ENCODE results near the gene HMCN2. TPM values are rescaled to one million over a fixed set of nuclear protein-coding genes. Genes with fewer than 3 reads are reported as not detected.

The HMCN2 gene
- total RNA-seq, 8 experiments from 2014 or later: 0.54 to 2.1 (median 0.79) TPM

DNA sequence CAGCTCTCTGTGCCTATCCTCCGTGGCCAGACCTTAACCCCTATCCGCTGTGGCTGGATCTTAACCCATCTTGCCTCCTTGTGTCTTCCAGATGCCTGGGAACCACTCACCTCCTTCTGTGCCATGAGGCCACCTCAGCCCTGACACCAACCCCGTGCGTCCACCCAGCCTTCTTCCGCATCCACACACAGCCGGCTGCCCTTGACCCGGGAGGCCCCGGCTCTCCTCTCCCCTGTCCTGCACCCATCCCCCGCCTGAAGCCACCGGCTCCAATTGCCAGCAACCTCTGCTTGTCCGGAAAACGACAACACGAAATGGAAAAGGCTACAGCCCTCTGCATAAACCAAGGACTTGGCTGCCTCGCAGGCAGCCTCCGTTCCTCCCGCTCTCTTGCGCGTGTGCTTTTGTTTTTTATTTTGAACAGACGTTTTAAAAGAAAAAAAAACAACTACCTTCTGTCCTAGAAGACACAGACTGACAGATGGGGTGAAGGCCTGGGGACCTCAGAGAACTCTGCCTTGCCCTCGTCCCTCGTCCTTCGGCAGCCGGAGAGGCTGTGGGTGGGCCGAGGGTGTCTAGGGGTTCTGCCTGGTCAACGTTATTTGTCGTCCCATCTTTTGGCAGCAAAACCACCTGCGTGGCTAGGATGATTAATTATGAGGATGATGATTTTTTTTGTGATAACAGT is 32.5 kb upstream of the HMCN2 start:
- 40 to 100% (median 72%) methylated on average over 1 to 21 of the region's 27 CpGs; no CpG with 5 or more reads in 3 of the 10 experiments for WGBS, 10 experiments
- Histone ChIP-seq H3K27ac (no peak overlapping the region), H3K4me1 (replicated peaks in 1 of 2) (peaks cover 6 to 8% of the 10 kb centered on the region in 2 donors), H3K4me3 (no peak overlapping the region)
- in situ Hi-C loops (cut with MboI; ENCODE audit: low pct_unique_long_range_greater_than_20kb in 2 of 9, low sequenced_read_pairs in 9 of 9, unreplicated experiment in 9 of 9): loop anchor here in 6 of 9 experiments (10.0 to 25.0 kb wide), 2 partner anchors 121 to 128 kb away; no protein-coding TSS in a partner anchor
- ATAC-seq (replicated peaks in 6 of 8): peak in 1 of 8 experiments; percentile 20

DNA sequence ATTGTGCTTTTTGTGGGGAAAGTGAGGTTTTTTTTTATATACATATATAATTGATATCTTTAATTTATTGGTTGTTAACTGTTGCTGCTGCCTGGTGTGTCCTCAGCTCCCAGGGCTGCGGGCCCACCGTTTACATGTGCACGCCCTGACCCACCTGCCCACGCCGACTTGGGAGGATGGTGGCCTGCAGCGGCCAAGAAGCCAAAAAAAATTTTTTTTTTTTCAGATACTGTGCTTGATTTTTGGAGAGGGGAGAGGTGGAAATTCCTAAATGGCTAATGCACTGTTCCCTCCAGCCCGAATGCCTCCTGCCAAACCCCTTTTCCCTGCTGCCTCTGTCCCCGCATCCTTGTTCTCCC is 32.0 kb upstream of the HMCN2 start:
- in situ Hi-C loops (cut with MboI; ENCODE audit: low pct_unique_long_range_greater_than_20kb in 2 of 9, low sequenced_read_pairs in 9 of 9, unreplicated experiment in 9 of 9): loop anchor here in 6 of 9 experiments (10.0 to 25.0 kb wide), 2 partner anchors 121 to 129 kb away; no protein-coding TSS in a partner anchor

DNA sequence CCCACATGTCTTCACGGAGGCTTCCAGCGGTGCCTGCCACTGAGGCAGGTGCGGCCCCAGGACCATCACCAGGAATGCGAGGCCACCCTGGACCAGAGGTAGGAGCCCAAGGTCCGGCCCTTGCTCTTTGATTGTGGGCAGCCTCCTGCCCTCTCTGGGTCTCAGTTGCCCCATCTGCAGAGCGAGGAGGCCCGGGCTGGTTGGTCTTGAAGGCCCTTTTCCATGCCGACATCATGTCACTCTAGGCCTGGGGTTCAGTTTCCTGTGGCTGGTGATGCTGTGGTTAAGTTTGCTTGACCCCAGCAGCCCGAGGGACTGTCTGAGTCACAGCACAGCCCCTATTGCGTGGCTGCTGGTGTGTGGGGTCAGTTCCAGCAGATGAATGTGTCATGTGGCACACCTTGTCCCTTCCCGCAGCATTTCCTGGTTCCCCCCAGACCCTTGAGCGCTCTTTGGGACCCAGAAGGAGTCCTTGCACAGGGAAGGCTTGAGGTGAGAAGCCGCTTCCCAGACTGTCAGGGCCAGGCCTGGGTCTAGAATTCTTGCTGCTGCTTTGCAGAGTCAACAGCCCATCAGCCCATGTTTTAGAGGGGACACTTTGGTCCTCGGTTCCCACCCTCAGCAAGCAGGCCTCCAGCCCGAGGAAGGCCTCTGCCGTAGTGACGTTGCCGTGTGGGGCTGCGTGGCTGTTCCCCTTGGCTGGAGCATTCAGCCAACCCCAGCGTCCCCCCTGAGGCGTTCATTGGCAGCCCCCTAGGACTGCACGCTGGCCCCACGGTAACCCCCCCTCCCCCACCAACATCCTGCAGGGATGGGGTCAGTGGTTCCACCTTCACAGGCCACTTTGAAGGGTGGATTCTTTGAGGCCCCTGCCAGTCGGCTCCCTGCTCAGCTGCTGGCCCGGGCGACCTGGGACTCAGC is 31.0 kb upstream of the HMCN2 start:
- peaks cover 8 to 10% of the 10 kb centered on the region in 2 donors for H3K4me1 ChIP-seq (replicated peaks in 1 of 2)
- no peak overlapping the region for H3K4me3 ChIP-seq
- in situ Hi-C loops (cut with MboI; ENCODE audit: low pct_unique_long_range_greater_than_20kb in 2 of 9, low sequenced_read_pairs in 9 of 9, unreplicated experiment in 9 of 9): loop anchor here in 6 of 9 experiments (10.0 to 25.0 kb wide), 2 partner anchors 122 to 130 kb away; no protein-coding TSS in a partner anchor
- 88 to 100% (median 100%) methylated on average over 1 to 5 of the region's 26 CpGs; no CpG with 5 or more reads in 7 of the 10 experiments for WGBS, 10 experiments
- no peak overlapping the region for H3K27ac ChIP-seq
- ATAC-seq (replicated peaks in 6 of 8): peak in 5 of 8 experiments; percentile 9 to 49 (median 35)

More for the DNA sequence above, 32.0 kb upstream of the HMCN2 start:
- ATAC-seq (replicated peaks in 6 of 8): no peak
- Histone ChIP-seq H3K4me1 (replicated peaks in 1 of 2) (peaks cover 6 to 8% of the 10 kb centered on the region in 2 donors), H3K4me3 (no peak overlapping the region), H3K27ac (no peak overlapping the region)
- 60 to 100% (median 96%) methylated on average over 2 to 8 of the region's 8 CpGs; no CpG with 5 or more reads in 5 of the 10 experiments for WGBS, 10 experiments

DNA sequence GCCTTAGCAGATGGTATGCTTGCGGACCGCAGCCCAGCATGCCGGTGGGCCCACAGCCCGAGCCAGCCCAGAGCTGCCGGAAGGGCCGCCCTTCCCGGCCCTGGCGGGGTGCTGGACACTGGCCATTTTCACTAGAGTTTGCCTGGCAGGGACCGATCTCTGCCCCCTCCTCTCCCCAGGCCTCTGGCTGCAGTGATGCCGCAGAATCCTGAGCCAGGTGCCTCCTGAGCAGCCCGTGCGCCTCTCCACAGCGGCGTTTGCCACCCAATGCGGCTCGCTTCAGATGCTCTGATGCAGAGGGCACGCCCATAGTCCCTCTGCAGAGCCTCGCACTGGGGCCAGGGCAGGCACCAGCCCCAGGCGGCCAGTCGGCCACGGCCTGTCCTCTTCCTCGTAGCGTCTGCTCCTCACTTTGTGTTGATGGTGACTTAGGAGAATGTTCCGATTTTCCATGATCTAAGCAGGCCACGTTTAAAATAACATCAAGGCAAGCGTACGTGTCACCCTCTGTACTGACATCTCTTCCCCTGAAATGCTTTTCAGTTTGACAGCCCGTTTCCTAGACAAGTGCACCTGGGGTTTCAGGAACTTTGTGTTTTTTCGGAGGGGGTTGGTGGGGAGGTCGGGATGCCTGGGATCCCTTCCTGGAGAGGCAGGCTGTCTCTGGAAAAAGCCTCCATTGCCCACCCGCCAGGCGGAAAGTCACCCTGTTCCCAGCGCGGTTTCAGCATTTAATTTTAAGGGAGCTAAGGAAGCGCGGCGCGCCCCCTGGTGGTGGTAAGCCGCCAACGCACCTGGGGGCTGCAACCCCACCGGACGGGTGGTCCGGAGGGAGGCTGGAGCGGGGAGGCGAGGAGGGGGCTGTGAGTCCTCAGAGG is 29.8 kb upstream of the HMCN2 start:
- H3K4me1 ChIP-seq (replicated peaks in 1 of 2): peaks cover 19% of the 10 kb centered on the region in 2 donors
- no peak overlapping the region for H3K4me3 ChIP-seq
- 29 to 100% (median 90%) methylated on average over 1 to 17 of the region's 45 CpGs; no CpG with 5 or more reads in 3 of the 10 experiments for WGBS, 10 experiments
- ATAC-seq (replicated peaks in 6 of 8): peak; percentile 7 to 57 (median 36)
- in situ Hi-C loops (cut with MboI; ENCODE audit: low pct_unique_long_range_greater_than_20kb in 2 of 9, low sequenced_read_pairs in 9 of 9, unreplicated experiment in 9 of 9): loop anchor here in 6 of 9 experiments (10.0 to 25.0 kb wide), 2 partner anchors 123 to 131 kb away; no protein-coding TSS in a partner anchor
- H3K27ac ChIP-seq: no peak overlapping the region

DNA sequence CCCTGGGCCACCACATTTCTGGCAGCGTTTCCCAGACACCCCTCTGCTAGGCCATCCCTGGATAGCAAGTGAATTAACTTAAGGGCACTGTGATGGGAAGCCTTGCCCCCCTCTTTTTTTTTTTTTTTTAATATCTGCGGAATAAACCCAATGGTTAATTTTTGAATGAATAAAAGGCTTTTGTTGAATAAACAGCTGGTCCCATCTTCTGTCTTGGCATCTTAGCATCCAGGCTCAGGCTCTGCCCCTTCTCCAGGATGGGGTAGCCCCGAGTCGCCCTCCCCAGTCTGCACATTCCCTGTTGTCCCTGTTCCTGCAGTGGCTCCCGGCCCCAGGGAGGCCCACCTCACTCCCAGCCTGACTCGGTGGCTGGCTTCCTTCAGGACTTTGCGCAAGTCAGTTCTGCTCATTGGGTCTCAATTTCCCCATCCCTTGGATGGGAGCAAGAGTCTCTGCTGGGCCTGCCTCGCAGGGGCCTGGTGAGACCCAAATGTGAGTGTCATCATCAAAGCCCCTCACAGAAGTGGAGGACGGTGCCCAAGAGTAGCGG is 29.0 kb upstream of the HMCN2 start:
- H3K4me3 ChIP-seq: no peak overlapping the region
- H3K4me1 ChIP-seq (replicated peaks in 1 of 2): peaks cover 20 to 21% of the 10 kb centered on the region in 2 donors
- ATAC-seq (replicated peaks in 6 of 8): no peak
- WGBS, 10 experiments: 61 to 100% (median 80%) methylated on average over 1 to 4 of the region's 10 CpGs; no CpG with 5 or more reads in 5 of the 10 experiments
- no peak overlapping the region for H3K27ac ChIP-seq
- in situ Hi-C loops (cut with MboI; ENCODE audit: low pct_unique_long_range_greater_than_20kb in 2 of 9, low sequenced_read_pairs in 9 of 9, unreplicated experiment in 9 of 9): loop anchor here in 6 of 9 experiments (10.0 to 25.0 kb wide), 2 partner anchors 124 to 132 kb away; no protein-coding TSS in a partner anchor

DNA sequence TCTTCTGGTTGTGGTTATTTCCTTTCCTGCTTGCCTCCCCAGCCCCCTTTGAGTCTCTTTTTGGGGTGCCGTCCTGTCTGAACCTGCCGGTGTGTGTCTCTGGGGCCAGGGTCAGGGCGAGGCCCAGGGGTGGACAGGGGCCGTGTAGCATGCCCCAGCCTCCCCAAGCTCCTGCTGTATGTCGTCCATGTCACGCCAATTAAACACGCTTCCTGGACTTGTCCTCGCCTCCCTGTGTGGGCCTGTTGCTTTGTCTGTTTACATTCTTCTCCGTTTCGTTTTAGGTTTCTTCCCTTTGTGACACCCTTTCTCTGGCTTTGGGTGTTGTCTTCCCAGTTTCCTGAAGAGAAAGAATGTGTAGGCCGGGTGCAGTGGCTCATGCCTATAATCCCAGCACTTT is 28.5 kb upstream of the HMCN2 start:
- 40 to 100% (median 83%) methylated on average over 1 to 8 of the region's 11 CpGs; no CpG with 5 or more reads in 2 of the 10 experiments for WGBS, 10 experiments
- Histone ChIP-seq H3K4me1 (replicated peaks in 1 of 2) (peaks cover 20 to 21% of the 10 kb centered on the region in 2 donors), H3K4me3 (no peak overlapping the region), H3K27ac (no peak overlapping the region)
- in situ Hi-C loops (cut with MboI; ENCODE audit: low pct_unique_long_range_greater_than_20kb in 2 of 9, low sequenced_read_pairs in 9 of 9, unreplicated experiment in 9 of 9): loop anchor here in 6 of 9 experiments (10.0 to 25.0 kb wide), 2 partner anchors 125 to 132 kb away; no protein-coding TSS in a partner anchor
- peak in 1 of 8 experiments; percentile 56 for ATAC-seq (replicated peaks in 6 of 8)

DNA sequence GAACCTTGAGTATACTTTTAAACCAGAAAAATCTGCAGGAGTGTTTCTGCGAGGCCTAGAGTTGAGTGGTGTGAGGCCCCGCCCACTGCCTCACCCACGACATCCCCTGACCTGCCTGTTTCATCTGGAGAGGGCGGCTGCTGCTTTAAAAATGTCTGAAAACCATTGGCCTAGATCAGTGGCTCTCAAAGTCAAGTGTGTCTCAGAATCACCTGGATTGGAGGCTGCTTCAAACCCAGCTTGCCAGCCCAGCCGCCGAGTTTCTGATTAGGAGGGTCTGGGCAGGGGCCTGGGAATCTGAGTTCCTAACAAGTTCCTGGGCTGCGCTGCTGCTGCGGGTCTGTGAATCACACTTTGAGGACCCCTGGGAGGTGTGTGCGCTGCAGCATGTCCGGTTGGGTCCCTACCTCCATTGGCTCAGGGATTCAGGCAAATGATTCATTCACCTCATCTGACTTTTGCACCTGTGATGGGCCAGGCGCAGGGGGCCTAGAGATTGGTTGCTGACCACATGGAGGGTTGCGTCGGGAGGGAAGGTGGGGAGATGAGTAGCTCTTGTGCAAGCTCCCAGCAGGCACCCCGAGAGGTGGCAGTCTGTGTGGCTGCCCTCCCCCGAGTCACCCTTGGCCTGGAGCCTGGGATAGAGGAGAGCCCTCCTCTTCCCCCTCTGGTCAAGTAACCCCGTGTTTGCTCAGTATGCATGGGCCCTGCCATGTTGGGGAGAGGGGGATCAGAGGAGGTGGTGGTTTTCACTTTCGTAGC is 27.6 kb upstream of the HMCN2 start:
- 80 to 100% (median 90%) methylated on average over 1 to 10 of the region's 17 CpGs; no CpG with 5 or more reads in 2 of the 10 experiments for WGBS, 10 experiments
- in situ Hi-C loops (cut with MboI; ENCODE audit: low pct_unique_long_range_greater_than_20kb in 2 of 9, low sequenced_read_pairs in 9 of 9, unreplicated experiment in 9 of 9): loop anchor here in 6 of 9 experiments (10.0 to 25.0 kb wide), 2 partner anchors 126 to 133 kb away; no protein-coding TSS in a partner anchor
- ATAC-seq (replicated peaks in 6 of 8): peak in 1 of 8 experiments; percentile 11
- Histone ChIP-seq H3K4me3 (no peak overlapping the region), H3K4me1 (replicated peaks in 1 of 2) (peaks cover 23 to 25% of the 10 kb centered on the region in 2 donors), H3K27ac (no peak overlapping the region)

DNA sequence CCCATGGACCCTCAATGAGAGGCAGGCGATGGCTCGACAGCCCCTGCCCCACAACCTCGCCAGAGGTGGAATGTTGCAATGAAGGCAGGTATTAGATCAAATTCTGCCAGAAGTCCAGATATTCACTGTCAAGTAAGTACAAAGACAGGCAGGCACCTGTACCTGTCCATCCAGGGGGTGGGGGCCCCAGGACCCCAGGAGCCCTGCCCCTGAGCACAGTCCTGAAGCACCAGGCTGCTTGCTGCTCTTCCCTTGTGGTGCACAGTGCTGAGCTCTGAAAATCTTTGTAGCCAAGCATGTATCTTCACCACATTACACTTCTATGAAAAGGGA is 26.2 kb upstream of the HMCN2 start:
- in situ Hi-C loops (cut with MboI; ENCODE audit: low pct_unique_long_range_greater_than_20kb in 2 of 9, low sequenced_read_pairs in 9 of 9, unreplicated experiment in 9 of 9): loop anchor here in 6 of 9 experiments (10.0 to 25.0 kb wide), 2 partner anchors 127 to 135 kb away; no protein-coding TSS in a partner anchor
- Histone ChIP-seq H3K27ac (no peak overlapping the region), H3K4me3 (no peak overlapping the region), H3K4me1 (replicated peaks in 1 of 2) (peaks cover 29 to 31% of the 10 kb centered on the region in 2 donors)
- 100% methylated on average over 2 to 3 of the region's 3 CpGs; no CpG with 5 or more reads in 6 of the 10 experiments for WGBS, 10 experiments
- ATAC-seq (replicated peaks in 6 of 8): peak in 1 of 8 experiments; percentile 9

DNA sequence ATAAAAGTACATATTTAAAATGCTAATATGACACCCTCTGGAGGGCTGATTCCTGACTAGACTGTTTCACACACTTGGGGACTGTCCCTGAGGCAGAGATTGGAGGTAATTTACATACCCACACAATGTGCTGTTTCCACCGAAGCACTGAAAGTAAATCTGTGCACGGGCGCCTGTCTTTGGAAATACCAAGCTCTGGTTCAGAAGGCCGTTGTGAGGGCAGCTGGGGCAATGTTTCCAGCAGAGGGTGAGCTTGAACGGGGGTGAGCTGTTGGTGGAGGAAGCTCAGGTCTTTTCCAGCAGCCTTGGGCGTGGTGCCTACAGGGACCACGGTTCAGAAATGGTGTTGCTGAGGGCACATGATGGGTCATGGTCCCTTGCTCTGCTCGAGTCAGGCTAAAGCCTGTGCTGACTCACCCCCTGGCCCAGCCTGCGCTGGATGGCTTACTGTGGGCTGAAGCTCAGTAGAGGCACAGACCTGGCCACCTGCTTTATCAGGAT is 25.8 kb upstream of the HMCN2 start:
- peak; percentile 3 to 57 (median 36) for ATAC-seq (replicated peaks in 6 of 8)
- Histone ChIP-seq H3K27ac (no peak overlapping the region), H3K4me3 (no peak overlapping the region), H3K4me1 (replicated peaks in 1 of 2) (peaks cover 29 to 31% of the 10 kb centered on the region in 2 donors)
- 57 to 100% (median 84%) methylated on average over 1 to 3 of the region's 9 CpGs; no CpG with 5 or more reads in 6 of the 10 experiments for WGBS, 10 experiments
- in situ Hi-C loops (cut with MboI; ENCODE audit: low pct_unique_long_range_greater_than_20kb in 2 of 9, low sequenced_read_pairs in 9 of 9, unreplicated experiment in 9 of 9): loop anchor here in 6 of 9 experiments (10.0 to 25.0 kb wide), 2 partner anchors 127 to 135 kb away; no protein-coding TSS in a partner anchor

DNA sequence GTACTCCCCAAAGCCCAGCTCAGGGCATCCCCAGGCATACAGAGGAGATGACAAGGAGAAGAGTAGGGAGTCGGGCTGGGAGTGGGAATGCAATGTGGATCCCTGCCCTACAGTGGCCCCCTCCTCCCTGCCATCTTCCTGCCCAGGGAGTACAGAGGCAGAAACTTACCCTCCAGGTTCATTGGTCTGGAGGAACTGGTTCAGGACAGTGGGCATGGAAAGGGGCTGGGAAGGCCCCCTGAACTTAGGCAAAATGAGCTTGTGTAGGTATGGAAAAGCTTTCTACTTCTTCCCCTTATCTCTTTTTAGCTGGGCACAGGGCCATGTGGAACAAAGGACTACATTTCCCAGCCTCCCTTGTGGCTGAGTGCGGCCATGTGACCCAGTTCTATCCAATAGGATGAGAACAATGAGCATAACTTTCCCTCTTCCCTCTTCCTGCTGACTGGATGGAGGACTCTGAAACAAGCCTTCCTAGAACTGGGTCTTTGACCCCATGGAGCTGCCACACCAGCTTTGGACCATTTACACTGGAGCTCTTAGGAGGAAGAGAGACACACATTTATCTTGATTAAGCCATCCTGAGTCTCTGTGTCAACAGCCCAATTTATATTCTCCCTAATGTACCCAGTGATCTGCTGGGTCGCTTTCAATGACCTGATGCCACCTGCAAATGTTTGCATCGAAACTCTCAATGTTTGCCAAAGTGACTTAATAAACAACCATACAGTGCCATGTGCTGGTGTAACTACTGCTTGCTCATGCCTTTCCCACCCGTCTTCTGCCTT is 25.0 kb upstream of the HMCN2 start:
- ATAC-seq (replicated peaks in 6 of 8): peak; percentile 41 to 76 (median 64)
- no peak overlapping the region for H3K4me3 ChIP-seq
- in situ Hi-C loops (cut with MboI; ENCODE audit: low pct_unique_long_range_greater_than_20kb in 2 of 9, low sequenced_read_pairs in 9 of 9, unreplicated experiment in 9 of 9): loop anchor here in 4 of 9 experiments (25.0 kb wide), 1 partner anchor 128 kb away; no protein-coding TSS in a partner anchor
- H3K27ac ChIP-seq: no peak overlapping the region
- H3K4me1 ChIP-seq (replicated peaks in 1 of 2): peaks cover 29 to 30% of the 10 kb centered on the region in 2 donors
- 20 to 94% (median 55%) methylated on average over 1 to 2 of the region's 5 CpGs; no CpG with 5 or more reads in 4 of the 10 experiments for WGBS, 10 experiments
